Nephron progenitor cell (in vitro differentiated cells): ENCODE measurements around the gene HNF4A.

ENCODE experiments used
- DNase-seq: peaks from one replicate; pipeline ENCODE4 v3.0.0; 2021
- H3K27ac Mint-ChIP-seq: 2 replicates; pipeline ENCODE4 v1.8.0; 2021; ENCODE audit warnings: mild to moderate bottlenecking, moderate library complexity, mixed read lengths
- H3K27me3 Mint-ChIP-seq: 2 replicates; pipeline ENCODE4 v1.8.0; 2021; ENCODE audit warnings: mild to moderate bottlenecking, low read depth, mixed read lengths; ENCODE audit not compliant: poor library complexity
- H3K36me3 Mint-ChIP-seq: 2 replicates; pipeline ENCODE4 v1.8.0; 2021; ENCODE audit warnings: low read depth, mixed read lengths
- H3K4me1 Mint-ChIP-seq: 2 replicates; pipeline ENCODE4 v1.8.0; 2021; ENCODE audit warnings: mixed read lengths
- H3K4me3 Mint-ChIP-seq: 2 replicates; pipeline ENCODE4 v1.8.0; 2021; ENCODE audit warnings: mild to moderate bottlenecking, moderate library complexity, mixed read lengths
- H3K9me3 Mint-ChIP-seq: 2 replicates; pipeline ENCODE4 v1.8.0; 2021; ENCODE audit warnings: mild to moderate bottlenecking, moderate library complexity, mixed read lengths
- TF ChIP-seq, protein P1 (sequence below): fragments of 200-600 bp; sonication (generic); IDR thresholded peaks from 2 replicates; pipeline ENCODE4 v1.5.0; 2021; ENCODE audit warnings: antibody characterized with exemption

The HNF4A gene

DNA sequence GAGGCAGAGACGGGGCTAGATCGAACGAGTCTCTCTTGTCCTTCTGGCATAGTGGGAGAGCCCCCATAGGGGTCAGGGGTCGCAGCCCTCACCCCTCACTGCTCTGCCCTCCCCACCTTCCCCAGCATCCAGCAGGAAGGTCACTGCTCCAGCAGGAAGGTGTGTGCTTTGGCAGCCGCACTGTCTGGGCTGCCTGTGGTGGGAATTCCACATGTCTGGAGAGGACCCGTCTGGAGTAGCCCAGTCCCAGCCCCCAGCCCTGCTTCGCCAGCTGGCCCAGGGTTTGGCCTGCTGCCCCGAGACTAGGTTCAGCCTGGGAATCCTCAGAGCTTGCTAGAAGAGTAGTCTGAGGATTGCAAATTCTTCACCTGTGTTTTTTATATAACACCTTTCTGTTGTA lies 21.2 kb upstream of the HNF4A start:
- no peak overlapping the region for H3K4me3 Mint-ChIP-seq
- peaks cover 15% of the 10 kb centered on the region for H3K27me3 Mint-ChIP-seq
- H3K36me3 Mint-ChIP-seq = no peaks in the 10 kb centered on the region
- no peak for DNase-seq
- H3K27ac Mint-ChIP-seq = no peak overlapping the region
- peaks cover 24% of the 10 kb centered on the region for H3K4me1 Mint-ChIP-seq
- H3K9me3 Mint-ChIP-seq = no peaks in the 10 kb centered on the region
- TF ChIP-seq, protein P1, sequence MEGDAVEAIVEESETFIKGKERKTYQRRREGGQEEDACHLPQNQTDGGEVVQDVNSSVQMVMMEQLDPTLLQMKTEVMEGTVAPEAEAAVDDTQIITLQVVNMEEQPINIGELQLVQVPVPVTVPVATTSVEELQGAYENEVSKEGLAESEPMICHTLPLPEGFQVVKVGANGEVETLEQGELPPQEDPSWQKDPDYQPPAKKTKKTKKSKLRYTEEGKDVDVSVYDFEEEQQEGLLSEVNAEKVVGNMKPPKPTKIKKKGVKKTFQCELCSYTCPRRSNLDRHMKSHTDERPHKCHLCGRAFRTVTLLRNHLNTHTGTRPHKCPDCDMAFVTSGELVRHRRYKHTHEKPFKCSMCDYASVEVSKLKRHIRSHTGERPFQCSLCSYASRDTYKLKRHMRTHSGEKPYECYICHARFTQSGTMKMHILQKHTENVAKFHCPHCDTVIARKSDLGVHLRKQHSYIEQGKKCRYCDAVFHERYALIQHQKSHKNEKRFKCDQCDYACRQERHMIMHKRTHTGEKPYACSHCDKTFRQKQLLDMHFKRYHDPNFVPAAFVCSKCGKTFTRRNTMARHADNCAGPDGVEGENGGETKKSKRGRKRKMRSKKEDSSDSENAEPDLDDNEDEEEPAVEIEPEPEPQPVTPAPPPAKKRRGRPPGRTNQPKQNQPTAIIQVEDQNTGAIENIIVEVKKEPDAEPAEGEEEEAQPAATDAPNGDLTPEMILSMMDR = no peak

DNA sequence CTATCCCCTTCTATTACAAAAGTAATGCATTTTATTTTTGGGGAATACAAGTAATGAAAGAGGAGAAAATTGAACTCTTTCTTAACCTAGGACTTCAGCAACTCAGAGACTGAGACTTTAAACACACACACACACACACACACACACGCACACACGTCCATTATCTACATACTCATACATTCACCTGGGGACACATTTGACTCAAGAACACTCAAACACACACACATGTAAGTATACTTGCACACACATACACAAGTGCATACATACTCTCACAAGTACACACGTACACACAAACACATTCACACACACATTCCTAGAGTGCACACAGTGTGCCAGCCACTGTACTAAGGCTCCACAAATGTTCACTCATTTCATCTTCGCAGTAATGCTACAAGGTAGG lies 20.8 kb upstream of the HNF4A start:
- peaks cover 24% of the 10 kb centered on the region for H3K4me1 Mint-ChIP-seq
- DNase-seq = no peak
- H3K27me3 Mint-ChIP-seq = peaks cover 14% of the 10 kb centered on the region
- no peaks in the 10 kb centered on the region for H3K9me3 Mint-ChIP-seq
- H3K27ac Mint-ChIP-seq = no peak overlapping the region
- H3K4me3 Mint-ChIP-seq = no peak overlapping the region
- TF ChIP-seq, protein P1 = no peak
- no peaks in the 10 kb centered on the region for H3K36me3 Mint-ChIP-seq

DNA sequence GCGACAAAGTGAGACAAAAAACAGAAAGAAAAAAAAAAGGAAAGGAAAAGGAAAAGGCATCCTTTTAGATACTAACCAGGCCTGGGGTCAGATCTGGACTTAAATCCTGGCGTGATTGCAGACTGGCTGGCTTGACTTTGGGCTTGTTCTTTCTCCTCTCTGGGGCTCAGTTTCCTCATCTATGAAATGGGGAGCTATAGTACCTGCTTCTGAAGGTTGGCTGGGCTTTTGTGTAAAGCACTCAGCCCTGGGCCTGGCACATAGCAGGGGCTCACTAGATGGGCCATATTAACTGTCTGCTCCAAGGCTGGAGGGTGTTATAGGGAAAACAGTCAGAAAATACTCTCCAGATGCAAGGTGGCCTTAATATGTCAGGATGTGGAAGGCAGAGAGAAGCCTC lies 19.8 kb upstream of the HNF4A start:
- Mint-ChIP-seq H3K27me3 (peaks cover 11% of the 10 kb centered on the region), H3K4me3 (no peak overlapping the region), H3K4me1 (peaks cover 19% of the 10 kb centered on the region), H3K36me3 (no peaks in the 10 kb centered on the region), H3K27ac (no peak overlapping the region), H3K9me3 (no peaks in the 10 kb centered on the region)
- TF ChIP-seq, protein P1 = no peak
- DNase-seq = no peak

DNA sequence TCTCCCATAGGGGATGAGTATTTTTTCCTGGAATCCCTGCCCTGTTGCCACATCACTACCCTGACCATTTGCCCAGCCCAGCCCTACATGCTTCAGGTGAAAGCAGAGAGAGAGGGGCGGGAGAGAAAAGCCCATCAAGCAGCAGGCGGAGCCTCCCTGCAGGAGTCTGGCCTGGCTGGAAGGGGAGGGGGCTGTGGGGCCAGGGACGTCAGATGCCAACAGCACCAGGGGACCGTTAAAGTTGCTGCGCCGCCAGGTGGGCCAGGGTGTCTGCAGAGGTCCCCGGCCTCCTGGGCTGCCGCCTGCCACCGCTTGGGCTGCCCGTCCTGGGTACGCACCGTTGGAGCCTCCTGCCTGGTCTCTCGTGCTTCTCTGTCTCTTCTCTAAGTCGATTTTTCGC lies 19.4 kb upstream of the HNF4A start:
- H3K27me3 Mint-ChIP-seq = peaks cover 9% of the 10 kb centered on the region
- TF ChIP-seq, protein P1 = no peak
- peaks cover 19% of the 10 kb centered on the region for H3K4me1 Mint-ChIP-seq
- no peaks in the 10 kb centered on the region for H3K9me3 Mint-ChIP-seq
- peak; percentile 44 for DNase-seq
- H3K36me3 Mint-ChIP-seq = no peaks in the 10 kb centered on the region
- no peak overlapping the region for H3K27ac Mint-ChIP-seq
- peak overlapping the region; percentile 5 for H3K4me3 Mint-ChIP-seq

DNA sequence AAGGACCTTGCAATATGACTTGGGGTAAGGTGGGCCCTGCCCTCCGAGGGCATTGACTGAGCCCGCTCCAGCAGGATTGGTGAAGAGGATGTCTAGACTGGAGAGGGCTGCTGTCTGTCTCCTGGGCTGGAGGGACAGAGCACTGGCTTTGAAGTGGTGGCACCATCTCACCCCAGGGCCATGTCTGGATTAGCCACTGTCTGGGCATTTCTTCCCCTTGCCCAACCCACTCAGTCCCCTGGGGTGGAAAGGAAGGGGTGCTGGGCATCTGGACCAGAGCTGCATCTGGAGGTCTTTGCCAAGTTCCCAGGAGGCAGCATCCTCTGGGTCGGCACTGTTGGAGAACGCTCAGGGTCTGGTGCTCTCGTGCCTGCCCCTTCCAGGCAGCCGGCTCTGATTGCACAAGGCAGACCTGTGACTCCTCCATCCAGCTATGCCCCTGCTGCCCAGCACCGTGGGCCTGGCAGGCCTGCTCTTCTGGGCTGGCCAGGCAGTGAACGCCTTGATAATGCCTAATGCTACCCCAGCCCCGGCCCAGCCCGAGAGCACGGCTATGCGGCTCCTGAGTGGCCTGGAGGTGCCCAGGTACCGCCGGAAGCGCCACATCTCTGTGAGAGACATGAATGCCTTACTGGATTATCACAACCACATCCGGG lies 18.6 kb upstream of the HNF4A start, which contains the start of gene R3HDML:
TSS of gene R3HDML (plus strand) at position 319 of the 656 bp plus-strand sequence. CDS start at position 434, 115 bp downstream.
- TF ChIP-seq, protein P1 = no peak
- peaks cover 9% of the 10 kb centered on the region for H3K27me3 Mint-ChIP-seq

DNA sequence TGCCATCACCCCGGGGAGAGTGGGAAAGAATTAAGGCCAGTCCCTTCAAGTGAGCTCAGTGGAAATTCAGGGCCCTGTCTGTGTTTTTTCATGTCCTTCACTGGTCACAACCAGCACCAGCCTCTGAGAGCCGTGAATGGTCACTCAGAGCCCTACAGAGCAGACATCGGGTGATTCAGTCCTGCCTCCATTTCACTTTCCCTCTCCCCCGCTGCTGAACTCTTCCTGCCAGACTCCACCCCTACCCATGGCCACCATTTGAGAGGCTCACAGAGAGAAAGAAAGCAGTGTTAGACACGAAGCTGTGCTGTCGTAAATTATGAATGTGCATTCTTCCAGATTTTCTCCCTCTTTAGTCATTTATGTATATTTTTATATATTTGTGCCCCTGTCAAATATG lies 13.3 kb upstream of the HNF4A start:
- peak overlapping the region; percentile 62 for H3K27ac Mint-ChIP-seq

More for the DNA sequence above, 18.6 kb upstream of the HNF4A start, which contains the start of gene R3HDML:
- H3K27ac Mint-ChIP-seq = no peak within 1 kb of the TSS
- DNase-seq = no peak
- H3K9me3 Mint-ChIP-seq = no peaks in the 10 kb centered on the region
- no peaks in the 10 kb centered on the region for H3K36me3 Mint-ChIP-seq
- H3K4me1 Mint-ChIP-seq = peaks cover 20% of the 10 kb centered on the region
- peak within 1 kb of the TSS; percentile 5 for H3K4me3 Mint-ChIP-seq

More for the DNA sequence above, 13.3 kb upstream of the HNF4A start:
- DNase-seq = no peak
- TF ChIP-seq, protein P1 = no peak
- Mint-ChIP-seq H3K27me3 (peaks cover 4% of the 10 kb centered on the region), H3K4me1 (peaks cover 22% of the 10 kb centered on the region), H3K36me3 (no peaks in the 10 kb centered on the region), H3K9me3 (no peaks in the 10 kb centered on the region), H3K4me3 (no peak overlapping the region)
